Measurements from ENCODE around the gene ZNF805. TPM values are rescaled to one million over a fixed set of nuclear protein-coding genes. Genes with fewer than 3 reads are reported as not detected.
"Not testable (repeated sequence)": the region's sequence is repeated elsewhere in the genome, so short reads cannot be mapped to it uniquely, and the experiment has no call there.

ZNF805 gene
- total RNA-seq, 4 donors from 2014 or later = 11.1 to 21.3 (median 14.5) TPM

GRCh38 chr19:57249329-57249728 lies 8.9 kb downstream of the ZNF805 start:
- TF ChIP-seq EP300 (IDR thresholded peaks at IDR 0.05; ENCODE audit: low read depth) (no peak), POLR2AphosphoS5 (IDR thresholded peaks at IDR 0.05) (no peak), POLR2A (IDR thresholded peaks at IDR 0.05) (no peak)
- TF ChIP-seq, protein P1, sequence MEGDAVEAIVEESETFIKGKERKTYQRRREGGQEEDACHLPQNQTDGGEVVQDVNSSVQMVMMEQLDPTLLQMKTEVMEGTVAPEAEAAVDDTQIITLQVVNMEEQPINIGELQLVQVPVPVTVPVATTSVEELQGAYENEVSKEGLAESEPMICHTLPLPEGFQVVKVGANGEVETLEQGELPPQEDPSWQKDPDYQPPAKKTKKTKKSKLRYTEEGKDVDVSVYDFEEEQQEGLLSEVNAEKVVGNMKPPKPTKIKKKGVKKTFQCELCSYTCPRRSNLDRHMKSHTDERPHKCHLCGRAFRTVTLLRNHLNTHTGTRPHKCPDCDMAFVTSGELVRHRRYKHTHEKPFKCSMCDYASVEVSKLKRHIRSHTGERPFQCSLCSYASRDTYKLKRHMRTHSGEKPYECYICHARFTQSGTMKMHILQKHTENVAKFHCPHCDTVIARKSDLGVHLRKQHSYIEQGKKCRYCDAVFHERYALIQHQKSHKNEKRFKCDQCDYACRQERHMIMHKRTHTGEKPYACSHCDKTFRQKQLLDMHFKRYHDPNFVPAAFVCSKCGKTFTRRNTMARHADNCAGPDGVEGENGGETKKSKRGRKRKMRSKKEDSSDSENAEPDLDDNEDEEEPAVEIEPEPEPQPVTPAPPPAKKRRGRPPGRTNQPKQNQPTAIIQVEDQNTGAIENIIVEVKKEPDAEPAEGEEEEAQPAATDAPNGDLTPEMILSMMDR (IDR thresholded peaks at IDR 0.05) = no peak
- peaks cover 0 to 6% of the 10 kb centered on the region in 2 donors for H3K9me3 ChIP-seq
- intact Hi-C loops (cut with DNase I; ENCODE audit: low total_unique reads) = no loop called here
- no peaks in the 10 kb centered on the region for H3K27me3 ChIP-seq
- DNase-seq = no peak
- peaks cover 2 to 82% (median 41%) of the 10 kb centered on the region in 4 donors for H3K36me3 ChIP-seq
- in situ Hi-C loops (cut with MboI; ENCODE audit: low pct_ligation_motif_present in 1 of 4, low pct_unique_long_range_greater_than_20kb in 1 of 4, low sequenced_read_pairs in 3 of 4) = no loop called here
- no peak overlapping the region for H3K4me3 ChIP-seq
- H3K4me1 ChIP-seq = no peaks in the 10 kb centered on the region
- 84 to 100% methylated on average over 1 of the region's 1 CpG for WGBS, 2 donors (ENCODE audit: low coverage in 1 of 2)
- no peak overlapping the region for H3K27ac ChIP-seq

DNA sequence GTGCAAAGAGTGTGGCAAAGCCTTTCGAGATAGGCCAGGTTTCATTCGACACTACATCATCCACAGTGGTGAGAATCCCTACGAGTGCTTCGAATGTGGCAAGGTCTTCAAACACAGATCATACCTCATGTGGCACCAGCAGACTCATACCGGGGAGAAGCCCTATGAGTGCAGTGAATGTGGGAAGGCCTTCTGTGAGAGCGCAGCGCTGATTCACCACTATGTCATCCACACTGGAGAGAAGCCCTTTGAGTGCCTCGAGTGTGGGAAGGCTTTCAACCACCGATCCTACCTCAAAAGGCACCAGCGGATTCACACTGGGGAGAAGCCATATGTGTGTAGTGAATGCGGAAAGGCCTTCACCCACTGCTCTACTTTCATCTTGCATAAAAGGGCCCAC lies 13.3 kb downstream of the ZNF805 start:
- H3K36me3 ChIP-seq = peaks cover 2 to 59% (median 27%) of the 10 kb centered on the region in 4 donors
- in situ Hi-C loops (cut with MboI; ENCODE audit: low pct_ligation_motif_present in 1 of 4, low pct_unique_long_range_greater_than_20kb in 1 of 4, low sequenced_read_pairs in 3 of 4); H3K27ac ChIP-seq; H3K4me3 ChIP-seq; H3K9me3 ChIP-seq; DNase-seq; H3K27me3 ChIP-seq; H3K4me1 ChIP-seq: not testable (repeated sequence)
- WGBS, 2 donors (ENCODE audit: low coverage in 1 of 2) = 93 to 95% methylated on average over 8 to 11 of the region's 11 CpGs
- intact Hi-C loops (cut with DNase I; ENCODE audit: low total_unique reads) = loop anchor here (1.0 kb wide), 1 partner anchor 26 kb away; no protein-coding TSS in a partner anchor

GRCh38 chr19:57262044-57262443 lies 21.6 kb downstream of the ZNF805 start:
- in situ Hi-C loops (cut with MboI; ENCODE audit: low pct_ligation_motif_present in 1 of 4, low pct_unique_long_range_greater_than_20kb in 1 of 4, low sequenced_read_pairs in 3 of 4) (no loop called here), intact Hi-C loops (cut with DNase I; ENCODE audit: low total_unique reads) (no loop called here)
- Histone ChIP-seq H3K9me3 (no peaks in the 10 kb centered on the region), H3K4me1 (no peaks in the 10 kb centered on the region), H3K4me3 (no peak overlapping the region), H3K27ac (no peak overlapping the region), H3K27me3 (no peaks in the 10 kb centered on the region), H3K36me3 (peaks cover 0 to 7% (median 2%) of the 10 kb centered on the region in 4 donors)
- 92 to 97% methylated on average over 3 of the region's 3 CpGs for WGBS, 2 donors (ENCODE audit: low coverage in 1 of 2)
- no peak for DNase-seq
- TF ChIP-seq, protein P1 (IDR thresholded peaks at IDR 0.05) = no peak
- TF ChIP-seq POLR2AphosphoS5 (IDR thresholded peaks at IDR 0.05) (no peak), EP300 (IDR thresholded peaks at IDR 0.05; ENCODE audit: low read depth) (no peak), POLR2A (IDR thresholded peaks at IDR 0.05) (no peak)

DNA sequence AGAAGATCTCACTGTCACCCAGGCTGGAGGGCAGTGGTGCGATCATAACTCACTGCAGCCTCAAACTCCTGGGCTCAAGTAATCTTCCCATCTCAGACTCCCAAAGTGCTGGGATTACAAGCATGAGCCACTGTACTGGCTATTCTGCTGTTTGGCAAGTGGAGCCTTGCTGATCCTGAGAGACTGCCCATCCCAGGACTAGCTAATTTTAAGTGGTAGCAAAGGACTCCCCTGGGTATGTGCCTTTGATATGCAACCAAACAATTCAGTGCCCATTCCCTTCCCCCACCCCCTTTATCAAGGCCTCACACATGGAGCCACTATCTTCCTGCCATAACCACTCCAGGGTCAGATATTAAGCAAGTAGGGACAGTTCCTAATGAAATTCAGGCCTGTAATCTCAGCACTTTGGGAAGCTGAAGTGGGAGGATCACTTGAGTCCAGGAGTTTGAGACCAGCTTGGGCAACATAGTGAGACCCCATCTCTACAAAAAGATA lies 22.9 kb downstream of the ZNF805 start:
- Histone ChIP-seq H3K27me3 (no peaks in the 10 kb centered on the region), H3K36me3 (peaks cover 0 to 7% (median 2%) of the 10 kb centered on the region in 4 donors), H3K4me3 (no peak overlapping the region), H3K27ac (no peak overlapping the region), H3K4me1 (no peaks in the 10 kb centered on the region), H3K9me3 (no peaks in the 10 kb centered on the region)
- 100% methylated on average over 1 of the region's 1 CpG; no CpG with 5 or more reads in 1 of the 2 donors for WGBS, 2 donors (ENCODE audit: low coverage in 1 of 2)
- DNase-seq = no peak
- intact Hi-C loops (cut with DNase I; ENCODE audit: low total_unique reads) = no loop called here
- TF ChIP-seq POLR2A (IDR thresholded peaks at IDR 0.05) = no peak
- TF ChIP-seq, protein P1 (IDR thresholded peaks at IDR 0.05) = no peak
- in situ Hi-C loops (cut with MboI; ENCODE audit: low pct_ligation_motif_present in 1 of 4, low pct_unique_long_range_greater_than_20kb in 1 of 4, low sequenced_read_pairs in 3 of 4) = no loop called here

- Histone ChIP-seq H3K4me1 (no peaks in the 10 kb centered on the region), H3K27me3 (no peaks in the 10 kb centered on the region), H3K9me3 (no peaks in the 10 kb centered on the region), H3K36me3 (no peaks in the 10 kb centered on the region), H3K27ac (no peak overlapping the region), H3K4me3 (no peak overlapping the region)
- TF ChIP-seq POLR2A (IDR thresholded peaks at IDR 0.05) (no peak), EP300 (IDR thresholded peaks at IDR 0.05; ENCODE audit: low read depth) (no peak), POLR2AphosphoS5 (IDR thresholded peaks at IDR 0.05) (no peak)
- TF ChIP-seq, protein P1 (IDR thresholded peaks at IDR 0.05) = no peak
- in situ Hi-C loops (cut with MboI; ENCODE audit: low pct_ligation_motif_present in 1 of 4, low pct_unique_long_range_greater_than_20kb in 1 of 4, low sequenced_read_pairs in 3 of 4) = no loop called here
- DNase-seq = no peak
- WGBS, 2 donors (ENCODE audit: low coverage in 1 of 2) = 82 to 100% methylated on average over 1 to 3 of the region's 3 CpGs
- intact Hi-C loops (cut with DNase I; ENCODE audit: low total_unique reads) = no loop called here
Observed at GRCh38 chr19:57267291-57267690, 26.9 kb downstream of the ZNF805 start.

All from transverse colon (tissue), 4 donors.